Fibroblast of villous mesenchyme (primary cell): ENCODE results near the gene TSEN15. TPM values are rescaled to one million over a fixed set of nuclear protein-coding genes. Genes with fewer than 3 reads are reported as not detected.
A peak's percentile ranks its signal among the peaks of the same experiment; 100 is the strongest.
"Not testable (repeated sequence)": the region's sequence is repeated elsewhere in the genome, so short reads cannot be mapped to it uniquely, and the experiment has no call there.

Experiments
- DNase-seq: peaks from one replicate; pipeline ENCODE4 v3.0.0-alpha.2; 2010; ENCODE audit warnings: low read depth
- H3K4me3 ChIP-seq: 2 replicates; pipeline ENCODE4 v1.5.1; 2011; ENCODE audit warnings: low read depth, mild to moderate bottlenecking, low read length
- total RNA-seq: library from RNA; depleted of rRNA; stranded (reverse); fragments of >200 nt; gene quantifications from 2 replicates; pipeline ENCODE4 v1.2.3, GENCODE V29; 2012
- TF ChIP-seq, protein P1 (sequence below): IDR thresholded peaks from 2 replicates; pipeline ENCODE4 v1.5.1; 2012; ENCODE audit warnings: low read depth, mild to moderate bottlenecking, low read length; ENCODE audit not compliant: insufficient read depth

The TSEN15 gene
- total RNA-seq, 1 donor = 53.5 TPM

DNA sequence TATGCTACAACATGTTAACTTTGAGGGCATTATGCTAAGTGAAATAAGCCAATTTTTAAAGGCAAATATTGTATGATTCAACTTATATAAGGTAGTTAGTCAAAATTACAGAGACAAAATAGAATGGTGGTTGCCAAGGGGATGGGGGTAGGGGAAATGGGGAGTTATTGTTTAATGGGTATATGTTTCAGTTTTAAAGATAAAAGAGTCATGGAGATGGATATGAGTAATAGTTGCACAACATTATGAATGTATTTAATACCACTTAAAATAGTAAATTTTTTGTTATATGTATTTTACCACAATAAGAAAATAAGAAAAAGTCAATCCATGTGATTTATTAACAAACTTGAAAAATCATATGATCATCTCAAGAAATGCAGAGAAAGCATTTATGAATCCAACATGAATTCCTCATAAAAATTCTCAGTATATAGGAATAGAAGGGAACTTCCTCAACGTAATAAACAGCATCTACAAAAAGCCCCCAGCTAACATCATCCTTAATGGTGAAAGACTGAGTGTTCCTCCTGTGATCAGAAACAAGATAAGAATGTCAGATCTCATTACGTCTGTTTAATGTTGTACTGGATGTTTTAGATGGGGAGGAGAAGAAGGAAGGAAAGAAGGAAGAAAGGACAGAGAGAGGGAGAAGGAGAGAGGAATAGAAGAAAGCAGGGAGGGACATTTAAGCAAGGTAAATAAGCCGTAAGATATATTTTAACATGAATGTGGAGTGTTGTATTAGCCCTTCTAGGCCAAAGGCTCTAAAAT lies 6.7 kb upstream of the TSEN15 start:
- no peak for DNase-seq
- H3K4me3 ChIP-seq = no peak overlapping the region
- TF ChIP-seq, protein P1, sequence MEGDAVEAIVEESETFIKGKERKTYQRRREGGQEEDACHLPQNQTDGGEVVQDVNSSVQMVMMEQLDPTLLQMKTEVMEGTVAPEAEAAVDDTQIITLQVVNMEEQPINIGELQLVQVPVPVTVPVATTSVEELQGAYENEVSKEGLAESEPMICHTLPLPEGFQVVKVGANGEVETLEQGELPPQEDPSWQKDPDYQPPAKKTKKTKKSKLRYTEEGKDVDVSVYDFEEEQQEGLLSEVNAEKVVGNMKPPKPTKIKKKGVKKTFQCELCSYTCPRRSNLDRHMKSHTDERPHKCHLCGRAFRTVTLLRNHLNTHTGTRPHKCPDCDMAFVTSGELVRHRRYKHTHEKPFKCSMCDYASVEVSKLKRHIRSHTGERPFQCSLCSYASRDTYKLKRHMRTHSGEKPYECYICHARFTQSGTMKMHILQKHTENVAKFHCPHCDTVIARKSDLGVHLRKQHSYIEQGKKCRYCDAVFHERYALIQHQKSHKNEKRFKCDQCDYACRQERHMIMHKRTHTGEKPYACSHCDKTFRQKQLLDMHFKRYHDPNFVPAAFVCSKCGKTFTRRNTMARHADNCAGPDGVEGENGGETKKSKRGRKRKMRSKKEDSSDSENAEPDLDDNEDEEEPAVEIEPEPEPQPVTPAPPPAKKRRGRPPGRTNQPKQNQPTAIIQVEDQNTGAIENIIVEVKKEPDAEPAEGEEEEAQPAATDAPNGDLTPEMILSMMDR = no peak

DNA sequence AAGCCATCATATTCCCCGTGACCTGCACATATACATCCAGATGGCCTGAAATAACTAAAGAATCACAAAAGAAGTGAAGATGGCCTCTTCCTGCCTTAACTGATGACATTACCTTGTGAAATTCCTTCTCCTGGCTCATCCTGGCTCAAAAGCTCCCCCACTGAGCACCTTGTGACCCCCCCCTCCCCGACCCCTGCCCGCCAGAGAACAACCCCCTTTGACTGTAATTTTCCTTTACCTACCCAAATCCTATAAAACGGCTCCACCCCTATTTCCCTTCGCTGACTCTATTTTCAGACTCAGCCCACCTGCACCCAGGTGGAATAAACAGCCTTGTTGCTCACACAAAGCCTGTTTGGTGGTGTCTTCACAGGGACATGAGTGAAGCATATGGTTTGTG lies 4.0 kb upstream of the TSEN15 start:
- not testable (repeated sequence) for H3K4me3 ChIP-seq, DNase-seq

GRCh38 chr1:184048561-184049240 lies 2.8 kb upstream of the TSEN15 start:
- no peak for DNase-seq
- no peak overlapping the region for H3K4me3 ChIP-seq
- TF ChIP-seq, protein P1 = no peak

- TF ChIP-seq, protein P1 = no peak
- DNase-seq = no peak
- no peak overlapping the region for H3K4me3 ChIP-seq
Measured at GRCh38 chr1:184049291-184049690, 2.2 kb upstream of the TSEN15 start.

GRCh38 chr1:184049836-184050468 lies 1.6 kb upstream of the TSEN15 start:
- DNase-seq = no peak
- TF ChIP-seq, protein P1 = no peak

DNA sequence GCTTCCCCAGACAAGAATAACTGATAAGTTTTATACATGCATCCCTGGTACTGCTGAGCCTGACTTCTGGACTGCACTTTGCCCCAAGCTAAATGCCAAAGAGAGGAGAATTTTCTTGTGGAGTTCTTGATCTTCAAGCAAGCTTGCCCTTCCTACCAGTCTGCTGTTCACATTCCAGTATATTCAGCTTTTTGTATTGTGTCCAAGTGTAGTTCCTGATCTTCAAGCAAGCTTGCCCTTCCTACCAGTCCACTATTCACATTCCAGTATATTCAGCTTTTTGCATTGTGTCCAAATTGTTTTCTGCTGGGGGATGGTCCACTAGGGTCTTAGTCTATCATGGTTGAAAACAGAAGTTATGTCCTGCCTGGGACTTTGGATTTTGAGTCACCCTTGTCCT lies 894 bp upstream of the TSEN15 start:
- no peak overlapping the region for H3K4me3 ChIP-seq
- no peak for DNase-seq
- TF ChIP-seq, protein P1 = no peak

More at GRCh38 chr1:184049836-184050468, 1.6 kb upstream of the TSEN15 start:
- H3K4me3 ChIP-seq = no peak overlapping the region

DNA sequence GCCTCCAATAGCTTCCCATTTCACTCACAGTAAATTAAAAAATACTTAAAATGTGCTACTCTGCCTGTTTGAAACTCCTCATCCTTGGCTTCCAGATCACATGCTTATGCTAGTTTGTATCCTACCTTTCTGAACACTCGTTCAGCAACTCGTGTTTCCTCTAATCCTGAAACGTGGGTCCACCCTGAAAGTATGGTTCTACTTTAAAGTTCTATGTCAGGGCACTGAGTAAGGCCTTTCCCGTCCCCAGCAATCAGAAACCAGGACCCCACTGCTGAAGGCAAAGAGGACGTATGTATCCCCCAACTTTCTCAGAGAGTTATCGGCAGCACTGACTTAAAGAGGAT lies 419 bp upstream of the TSEN15 start:
- DNase-seq = no peak
- TF ChIP-seq, protein P1 = no peak

More for the DNA sequence above, 419 bp upstream of the TSEN15 start:
- peak overlapping the region; percentile 85 for H3K4me3 ChIP-seq
